GM12878 (cell line): ENCODE results near the gene C10orf90. TPM values are rescaled to one million over a fixed set of nuclear protein-coding genes. Genes with fewer than 3 reads are reported as not detected.

Experiments used
- ATAC-seq: fragments of 200-7000 bp; cut with Tn5 transposase; 3 replicates; pipeline ENCODE4 v1.9.1; 2020; ENCODE audit warnings: mild to moderate bottlenecking, moderate library complexity
- BruUV-seq: library from RNA; stranded (reverse); fragments of 400-500 nt; replicated peaks from 2 replicates; lab custom pipeline; 2021; lab: Mats Ljungman, UMichigan
- CTCF ChIA-PET: fragments of 300-600 bp; sonication (Branson Sonifier 250); formaldehyde crosslinking; extraction: SDS; loops from one replicate; lab custom pipeline; 2021; ENCODE audit warnings: inconsistent platforms; lab: Yijun Ruan, JAX
- POLR2A ChIA-PET: fragments of 350-600 bp; formaldehyde crosslinking; extraction: SDS; loops from one replicate; lab custom pipeline; 2021; ENCODE audit warnings: inconsistent platforms; lab: Charles Lee
- RAD21 ChIA-PET: fragments of 300-600 bp; sonication (Branson Sonifier 250); formaldehyde crosslinking; loops from one replicate; lab custom pipeline; 2023; ENCODE audit warnings: antibody characterized with exemption; ENCODE audit not compliant: unreplicated experiment; lab: Charles Lee
- SMC1A ChIA-PET: fragments of 300-600 bp; sonication (Branson Sonifier 250); formaldehyde crosslinking; loops from one replicate; lab custom pipeline; 2023; ENCODE audit not compliant: unreplicated experiment, uncharacterized antibody; lab: Charles Lee
- DNase-seq: peaks from one replicate; pipeline ENCODE4 v3.0.0-alpha.2; 2011; ENCODE audit warnings: low read depth, low spot score
- FAIRE-seq: peaks from 3 replicates; lab custom pipeline; 2011; peaks lifted over from hg19 to GRCh38; lab: Jason Lieb, UNC
- H2AFZ ChIP-seq: 2 replicates; pipeline ENCODE4 v1.6.0; 2011; ENCODE audit warnings: low read depth, low read length, control low read depth; ENCODE audit not compliant: control insufficient read depth
- H3K27ac ChIP-seq: 2 replicates; pipeline ENCODE4 v1.5.1; 2011; ENCODE audit warnings: control low read depth; ENCODE audit not compliant: control insufficient read depth, insufficient read depth
- H3K27me3 ChIP-seq, 2 experiments: replicated peaks in 1 of 2; 2 replicates each; pipeline versions ENCODE4 v1.6.0 to v1.6.1; 2011; ENCODE audit warnings: low read length in 1 of 2; ENCODE audit not compliant: control insufficient read depth in 2 of 2, insufficient read depth in 2 of 2
- H3K36me3 ChIP-seq, 2 experiments: 2 replicates each; pipeline ENCODE4 v1.5.1; 2011; ENCODE audit warnings: low read length in 1 of 2; ENCODE audit not compliant: control insufficient read depth in 2 of 2, insufficient read depth in 2 of 2
- H3K4me1 ChIP-seq: 2 replicates; pipeline ENCODE4 v1.6.1; 2011; ENCODE audit warnings: mild to moderate bottlenecking, low read length, moderate library complexity, mixed read lengths; ENCODE audit not compliant: control insufficient read depth, insufficient read depth
- H3K4me2 ChIP-seq: 2 replicates; pipeline ENCODE4 v1.6.0; 2011; ENCODE audit warnings: control low read depth; ENCODE audit not compliant: control insufficient read depth, insufficient read depth
- H3K4me3 ChIP-seq: fragments of 200-600 bp; sonication (generic); 2 replicates; pipeline ENCODE4 v1.5.1; 2016
- H3K79me2 ChIP-seq: 2 replicates; pipeline ENCODE4 v1.6.0; 2011; ENCODE audit warnings: low read length; ENCODE audit not compliant: control insufficient read depth, insufficient read depth
- H3K9ac ChIP-seq: 2 replicates; pipeline ENCODE4 v1.8.0; 2011; ENCODE audit warnings: low read length, control low read depth, mixed read lengths; ENCODE audit not compliant: control insufficient read depth, insufficient read depth
- H3K9me3 ChIP-seq: replicated peaks from 3 replicates; pipeline ENCODE4 v1.5.1; 2011; ENCODE audit warnings: mild to moderate bottlenecking, low read length; ENCODE audit not compliant: control insufficient read depth, insufficient read depth
- H4K20me1 ChIP-seq: 2 replicates; pipeline ENCODE4 v1.6.0; 2011; ENCODE audit not compliant: control insufficient read depth, insufficient read depth
- ASH2L ChIP-seq: fragments of 300-600, 200-600 bp; sonication (generic); IDR thresholded peaks from 2 replicates; pipeline ENCODE4 v1.6.1; 2017; ENCODE audit warnings: low read depth, mild to moderate bottlenecking, borderline replicate concordance
- CEBPB ChIP-seq, 2 experiments: fragments of 150-350 bp in 1 of 2; IDR thresholded peaks; 2 replicates each; pipeline ENCODE4 v1.6.1; 2012 to 2014; ENCODE audit warnings: low read depth in 2 of 2, low read length in 2 of 2, borderline replicate concordance in 1 of 2, inconsistent platforms in 1 of 2
- CHD2 ChIP-seq: IDR thresholded peaks from 2 replicates; pipeline ENCODE4 v1.6.1; 2011; ENCODE audit warnings: low read depth, low read length, improper control_type of control experiment, borderline replicate concordance
- IKZF2 ChIP-seq, 2 experiments: fragments of 450-650 bp; IDR thresholded peaks; 2 replicates each; pipeline ENCODE4 v1.6.1; 2017; ENCODE audit warnings: mild to moderate bottlenecking in 2 of 2, moderate library complexity in 2 of 2
- POU2F2 ChIP-seq: IDR thresholded peaks from 3 replicates; pipeline ENCODE4 v1.6.1; 2011; ENCODE audit warnings: low read depth, mild to moderate bottlenecking, low read length, borderline replicate concordance
- RAD21 ChIP-seq: IDR thresholded peaks from 2 replicates; pipeline ENCODE4 v1.6.1; 2011; ENCODE audit warnings: mild to moderate bottlenecking, low read depth, low read length, moderate library complexity; ENCODE audit not compliant: insufficient read depth
- SUZ12 ChIP-seq: fragments of 200-600 bp; sonication (generic); IDR thresholded peaks from one replicate; pipeline ENCODE4 v1.6.1; 2018; ENCODE audit warnings: antibody characterized with exemption, mild to moderate bottlenecking; ENCODE audit not compliant: unreplicated experiment
- WRNIP1 ChIP-seq: IDR thresholded peaks from 2 replicates; pipeline ENCODE4 v1.6.1; 2011; ENCODE audit warnings: low read depth, low read length, improper control_type of control experiment, borderline replicate concordance
- WGBS: methylation state at CpG from one replicate; pipeline ENCODE4 v1.1.6; 2016; ENCODE audit warnings: low lambda C conversion rate; ENCODE audit not compliant: insufficient replicate concordance, insufficient coverage; ENCODE audit errors: missing lambda C conversion rate; 5-methylcytosine and 5-hydroxymethylcytosine counted together
- in situ Hi-C: fragments of 300-500 bp; cut with MboI; formaldehyde crosslinking; loops from 9 replicates; pipeline ENCODE4 v1.14.3; 2018; ENCODE audit warnings: mixed read lengths
- intact Hi-C: fragments of 100-400 bp; cut with micrococcal nuclease; formaldehyde crosslinking; loops from one replicate; pipeline ENCODE4 v1.14.2; 2022; ENCODE audit not compliant: unreplicated experiment
- polyA plus RNA-seq, 11 experiments: library from polyadenylated mRNA; depleted of rRNA in 4 of 11; unstranded in 6 of 11; stranded (reverse) in 5 of 11; fragments of >200 nt; fragmentation: Nextera tagmentation in 4 of 11; fragmentation: Illumina TruSeq in 1 of 11; extraction: Ambion mirVana in 4 of 11; extraction: Trizol in 1 of 11; gene quantifications; 1 replicate in 1 of 11; 2 replicates in 10 of 11; pipeline versions ENCODE4 v1.2.1 to v1.2.3, GENCODE V29; 2011 to 2016; ENCODE audit warnings: inconsistent platforms in 2 of 11, missing spikeins in 2 of 11, low read depth in 1 of 11
- total RNA-seq, 4 experiments: library from RNA; depleted of rRNA in 3 of 4; stranded (reverse); fragments of >200 nt in 3 of 4; fragmentation: Illumina TruSeq in 1 of 4; extraction: Trizol in 1 of 4; gene quantifications; 2 replicates each; pipeline versions ENCODE4 v1.2.1 to v1.2.3, GENCODE V29; 2013 to 2021
- TF ChIP-seq, protein P1 (sequence below): fragments of 150-350 bp; IDR thresholded peaks from 2 replicates; pipeline ENCODE4 v1.6.1; 2014; ENCODE audit warnings: mild to moderate bottlenecking, low read depth, low read length
- TF ChIP-seq, protein P2 (sequence below): IDR thresholded peaks from 2 replicates; pipeline ENCODE4 v1.6.1; 2012; ENCODE audit warnings: low read depth, low read length, improper control_type of control experiment

C10orf90 gene
- total and polyA plus RNA-seq, 10 of the 15 experiments (the other 5 are each of a cell fraction or from before 2014, with no cell fraction given): 0.04 TPM; not detected in 9

DNA sequence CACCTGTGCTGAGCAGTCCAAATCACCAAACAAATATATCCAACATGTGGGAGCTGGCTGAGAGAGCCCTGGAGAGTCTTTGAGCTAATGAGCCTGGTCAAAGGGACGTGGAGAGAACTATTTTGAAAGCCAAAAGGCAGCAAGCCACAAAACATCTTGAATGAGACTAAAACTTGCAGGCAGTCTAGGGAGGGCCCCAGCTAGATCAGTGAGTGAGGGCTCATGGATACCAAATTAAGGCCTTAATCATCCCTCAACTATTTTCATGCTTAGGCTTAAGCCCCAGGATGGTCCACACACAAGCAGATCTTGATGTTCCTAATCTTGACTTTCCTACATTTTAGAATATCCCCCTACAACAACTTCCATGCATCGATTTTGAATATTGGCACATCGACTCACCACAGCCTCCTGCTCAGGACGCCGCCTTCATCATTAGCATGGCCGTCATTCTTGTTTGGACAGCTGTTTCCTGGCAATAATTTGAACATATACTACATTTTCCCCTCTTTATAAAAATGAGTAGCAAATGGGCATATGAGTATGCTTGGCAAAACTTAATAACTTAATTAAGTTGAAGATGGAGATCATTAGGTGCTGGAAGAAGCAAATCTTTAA, 195.3 kb downstream of the C10orf90 start:
- H3K4me1 ChIP-seq: no peaks in the 10 kb centered on the region
- H3K4me2 ChIP-seq: no peak overlapping the region
- intact Hi-C loops: no loop called here
- no peak overlapping the region for H2AFZ ChIP-seq
- no peak overlapping the region for H3K27ac ChIP-seq
- no peak for ATAC-seq
- no peak overlapping the region for H3K4me3 ChIP-seq
- RAD21 ChIA-PET: no interaction called here
- BruUV-seq: no TSS peak
- H3K9me3 ChIP-seq: no peaks in the 10 kb centered on the region
- no peaks in the 10 kb centered on the region for H3K36me3 ChIP-seq
- FAIRE-seq: no peak
- no peaks in the 10 kb centered on the region for H4K20me1 ChIP-seq
- no peak for TF ChIP-seq CEBPB (IDR thresholded peaks at IDR 0.05; ENCODE audit: borderline replicate concordance in 1 of 2, low read depth in 2 of 2, low read length in 2 of 2)
- no peak for DNase-seq
- CTCF ChIA-PET: no interaction called here
- no peak overlapping the region for H3K9ac ChIP-seq
- POLR2A ChIA-PET: no interaction called here
- H3K27me3 ChIP-seq: no peaks in the 10 kb centered on the region
- WGBS: 24% methylated on average over 6 of the region's 6 CpGs
- SMC1A ChIA-PET: no interaction called here
- no peaks in the 10 kb centered on the region for H3K79me2 ChIP-seq
- in situ Hi-C loops: no loop called here

DNA sequence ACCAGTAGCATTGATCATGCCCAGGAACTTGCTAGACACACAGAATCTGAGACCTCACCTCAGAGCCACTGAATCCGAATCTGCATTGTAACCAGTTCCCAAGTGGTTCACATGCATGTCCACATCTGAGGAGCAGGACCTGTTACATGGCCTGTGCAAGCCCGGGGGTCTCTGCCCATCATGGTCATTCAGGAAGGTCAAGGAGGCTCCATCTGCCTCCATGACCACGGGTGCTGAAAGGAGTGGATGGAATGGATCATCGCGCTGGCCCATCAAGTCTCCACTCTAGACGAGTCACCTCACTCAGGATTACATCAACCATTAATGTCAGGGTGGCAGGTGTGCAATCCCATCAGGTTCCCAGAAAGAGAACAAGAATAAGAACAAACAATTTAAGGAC, 196.5 kb downstream of the C10orf90 start:
- ATAC-seq (no peak), DNase-seq (no peak), FAIRE-seq (no peak)
- SMC1A ChIA-PET: no interaction called here
- in situ Hi-C loops (no loop called here), intact Hi-C loops (no loop called here)
- no peak overlapping the region for H3K9ac ChIP-seq
- CTCF ChIA-PET: no interaction called here
- no peaks in the 10 kb centered on the region for H4K20me1 ChIP-seq
- RAD21 ChIA-PET: no interaction called here
- no peaks in the 10 kb centered on the region for H3K27me3 ChIP-seq
- BruUV-seq: no TSS peak
- H3K4me3 ChIP-seq: no peak overlapping the region
- no peak overlapping the region for H2AFZ ChIP-seq
- TF ChIP-seq, protein P1, sequence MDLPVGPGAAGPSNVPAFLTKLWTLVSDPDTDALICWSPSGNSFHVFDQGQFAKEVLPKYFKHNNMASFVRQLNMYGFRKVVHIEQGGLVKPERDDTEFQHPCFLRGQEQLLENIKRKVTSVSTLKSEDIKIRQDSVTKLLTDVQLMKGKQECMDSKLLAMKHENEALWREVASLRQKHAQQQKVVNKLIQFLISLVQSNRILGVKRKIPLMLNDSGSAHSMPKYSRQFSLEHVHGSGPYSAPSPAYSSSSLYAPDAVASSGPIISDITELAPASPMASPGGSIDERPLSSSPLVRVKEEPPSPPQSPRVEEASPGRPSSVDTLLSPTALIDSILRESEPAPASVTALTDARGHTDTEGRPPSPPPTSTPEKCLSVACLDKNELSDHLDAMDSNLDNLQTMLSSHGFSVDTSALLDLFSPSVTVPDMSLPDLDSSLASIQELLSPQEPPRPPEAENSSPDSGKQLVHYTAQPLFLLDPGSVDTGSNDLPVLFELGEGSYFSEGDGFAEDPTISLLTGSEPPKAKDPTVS: no peak
- TF ChIP-seq WRNIP1 (no peak), SUZ12 (no peak), CHD2 (no peak), ASH2L (no peak), IKZF2 (IDR thresholded peaks at IDR 0.05) (no peak), RAD21 (no peak), POU2F2 (no peak)
- TF ChIP-seq, protein P2, sequence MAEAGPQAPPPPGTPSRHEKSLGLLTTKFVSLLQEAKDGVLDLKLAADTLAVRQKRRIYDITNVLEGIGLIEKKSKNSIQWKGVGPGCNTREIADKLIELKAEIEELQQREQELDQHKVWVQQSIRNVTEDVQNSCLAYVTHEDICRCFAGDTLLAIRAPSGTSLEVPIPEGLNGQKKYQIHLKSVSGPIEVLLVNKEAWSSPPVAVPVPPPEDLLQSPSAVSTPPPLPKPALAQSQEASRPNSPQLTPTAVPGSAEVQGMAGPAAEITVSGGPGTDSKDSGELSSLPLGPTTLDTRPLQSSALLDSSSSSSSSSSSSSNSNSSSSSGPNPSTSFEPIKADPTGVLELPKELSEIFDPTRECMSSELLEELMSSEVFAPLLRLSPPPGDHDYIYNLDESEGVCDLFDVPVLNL: no peak
- H3K36me3 ChIP-seq: no peaks in the 10 kb centered on the region
- H3K27ac ChIP-seq: no peak overlapping the region
- no peak overlapping the region for H3K4me2 ChIP-seq
- H3K79me2 ChIP-seq: no peaks in the 10 kb centered on the region
- no peaks in the 10 kb centered on the region for H3K4me1 ChIP-seq
- WGBS: 41% methylated on average over 6 of the region's 6 CpGs
- no peaks in the 10 kb centered on the region for H3K9me3 ChIP-seq
- POLR2A ChIA-PET: no interaction called here
